Measurements from ENCODE around the gene CEP112.
"Not testable (repeated sequence)": the region's sequence is repeated elsewhere in the genome, so short reads cannot be mapped to it uniquely, and the experiment has no call there.

CEP112 gene

GRCh38 chr17:65867014-65867413 is 324.9 kb downstream of the CEP112 start:
- DNase-seq, result no peak

GRCh38 chr17:65865715-65866425 is 326.1 kb downstream of the CEP112 start:
- no peak for DNase-seq

DNA sequence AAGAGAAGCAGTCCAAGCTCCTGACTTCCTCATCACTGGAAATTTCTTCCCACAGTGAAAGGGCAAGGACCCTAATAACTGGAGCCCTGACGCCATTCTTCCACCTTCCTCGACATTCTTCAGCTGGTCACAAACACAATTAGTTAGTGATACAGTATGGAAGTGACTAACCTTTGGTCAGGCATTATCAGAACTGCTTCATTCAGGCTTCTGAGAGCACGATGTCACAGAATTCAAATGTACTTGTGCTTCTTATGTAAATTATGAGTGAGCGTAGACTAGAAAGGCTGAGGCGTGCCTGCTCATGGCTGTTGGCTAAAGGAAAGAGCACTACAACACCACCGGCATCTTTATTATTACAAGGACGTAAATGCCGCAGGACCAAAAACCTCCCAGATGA is 327.5 kb downstream of the CEP112 start:
- no peak for DNase-seq

DNA sequence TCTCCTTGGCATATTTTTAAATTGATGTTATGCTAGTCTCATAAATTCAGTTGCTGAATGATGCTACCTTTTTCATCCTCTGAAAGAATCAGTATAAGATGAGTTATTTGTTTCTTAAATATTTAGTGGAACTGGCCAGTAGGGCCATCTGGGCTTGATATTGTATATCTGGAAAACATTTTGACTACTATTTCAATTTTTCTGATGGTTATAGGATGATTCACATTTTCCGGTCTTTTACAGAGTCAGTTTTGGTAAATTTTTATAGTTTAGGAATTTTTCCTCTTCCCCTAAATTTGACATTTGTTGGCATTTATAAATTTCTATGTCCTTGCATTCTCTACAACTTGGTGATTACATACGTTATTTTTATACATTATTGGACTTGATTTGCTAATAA is 334.2 kb downstream of the CEP112 start:
- no peak for DNase-seq

DNA sequence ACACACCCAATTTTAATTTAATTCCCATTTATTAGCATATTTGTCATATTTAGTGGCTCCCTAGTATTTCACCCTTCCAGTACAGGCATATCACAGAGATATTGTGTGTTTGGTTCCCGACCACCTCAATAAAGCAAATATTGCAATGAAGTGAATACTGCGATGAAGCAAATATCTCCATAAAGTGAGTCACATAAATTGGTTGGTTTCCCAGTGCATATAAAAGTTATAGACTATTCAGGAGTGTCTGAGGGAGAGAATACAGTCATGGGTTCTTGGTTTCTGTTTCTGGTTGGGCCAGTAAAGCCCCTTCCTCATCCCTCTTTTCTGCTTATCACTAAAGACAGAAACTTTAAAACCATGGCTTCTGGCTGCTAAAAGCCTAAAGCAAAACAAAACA is 335.1 kb downstream of the CEP112 start:
- DNase-seq, result no peak

GRCh38 chr17:65855675-65856074 is 336.3 kb downstream of the CEP112 start:
- no peak for DNase-seq

- no peak for DNase-seq
These were observed 336.7 kb downstream of the CEP112 start for GRCh38 chr17:65855245-65855644.

GRCh38 chr17:65853816-65854215 is 338.1 kb downstream of the CEP112 start:
- DNase-seq, result no peak

DNA sequence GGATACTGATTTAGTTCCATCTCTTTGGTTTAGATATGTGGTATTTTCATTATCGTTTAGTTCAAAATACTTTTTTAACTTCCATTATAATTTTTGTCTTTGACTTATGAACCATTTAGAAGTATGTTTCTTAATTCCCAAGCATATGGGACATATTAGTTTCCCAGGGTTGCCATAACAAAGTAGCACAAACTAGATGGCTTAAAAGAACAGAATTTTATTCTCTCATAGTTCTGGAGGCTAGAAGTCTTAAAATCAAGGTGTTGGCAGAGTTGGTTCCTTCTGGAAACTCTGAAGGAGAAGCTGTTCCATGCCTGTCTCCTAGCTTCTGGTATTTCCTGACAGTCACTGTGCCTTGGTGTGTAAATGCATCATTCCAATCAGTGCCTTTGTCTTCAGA is 339.0 kb downstream of the CEP112 start:
- DNase-seq, result no peak

GRCh38 chr17:65851965-65852736 is 339.8 kb downstream of the CEP112 start:
- DNase-seq, result no peak

GRCh38 chr17:65850486-65850885 is 341.4 kb downstream of the CEP112 start:
- peak; percentile 16 to 36 for DNase-seq

DNA sequence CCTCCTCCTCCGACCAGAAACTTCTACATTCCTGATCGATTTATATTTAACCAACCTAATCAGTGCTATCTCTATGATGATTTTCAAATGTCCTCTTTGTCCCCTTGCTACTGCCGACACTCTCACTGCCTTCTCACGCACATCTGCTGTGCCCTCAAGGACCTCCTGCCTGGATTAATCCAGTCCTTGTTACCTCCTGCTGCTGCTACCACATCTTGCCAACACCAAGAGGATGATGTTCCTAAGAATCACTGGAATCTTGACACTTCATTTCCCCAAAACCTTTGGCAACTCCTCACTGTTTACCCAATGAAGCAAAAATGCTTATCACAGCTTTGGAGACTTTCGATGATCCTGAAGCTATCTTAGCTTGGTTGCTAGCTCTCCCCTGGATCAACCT is 343.2 kb downstream of the CEP112 start:
- DNase-seq, result no peak

GRCh38 chr17:65841089-65841488 is 350.8 kb downstream of the CEP112 start:
- DNase-seq, result no peak

DNA sequence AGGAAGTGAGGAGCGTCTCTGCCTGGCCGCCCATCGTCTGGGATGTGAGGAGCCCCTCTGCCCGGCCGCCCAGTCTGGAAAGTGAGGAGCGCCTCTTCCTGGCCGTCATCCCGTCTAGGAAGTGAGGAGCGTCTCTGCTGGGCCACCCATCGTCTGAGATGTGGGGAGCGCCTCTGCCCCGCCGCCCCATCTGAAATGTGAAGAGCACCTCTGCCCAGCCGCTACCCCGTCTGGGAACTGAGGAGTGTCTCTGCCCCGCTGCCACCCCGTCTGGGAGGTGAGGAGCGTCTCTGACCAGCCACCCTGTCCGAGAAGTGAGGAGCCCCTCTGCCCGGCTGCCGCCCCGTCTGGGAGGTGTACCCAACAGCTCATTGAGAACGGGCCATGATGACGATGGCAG is 354.7 kb downstream of the CEP112 start:
- not testable (repeated sequence) for DNase-seq

GRCh38 chr17:65833214-65833613 is 358.7 kb downstream of the CEP112 start:
- no peak for DNase-seq

DNA sequence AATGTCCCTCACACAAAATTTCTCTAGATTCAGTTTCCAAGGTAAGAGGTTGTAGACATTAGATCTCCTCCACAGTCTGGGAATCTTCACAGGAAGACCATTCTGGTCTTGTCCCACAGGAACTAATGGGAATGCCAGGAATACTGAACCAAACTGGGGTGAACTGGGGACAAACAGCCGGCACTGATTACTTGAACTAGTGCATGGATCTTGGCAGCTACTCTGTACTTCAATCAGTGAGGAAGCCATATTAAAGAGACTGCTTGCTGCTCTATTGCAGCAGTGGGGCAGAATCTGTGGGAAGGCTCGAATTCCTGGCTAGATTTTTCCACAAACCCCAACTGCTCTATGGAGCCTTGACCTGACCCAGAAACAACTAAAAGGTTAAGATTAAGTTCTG is 361.6 kb downstream of the CEP112 start:
- no peak for DNase-seq

DNA sequence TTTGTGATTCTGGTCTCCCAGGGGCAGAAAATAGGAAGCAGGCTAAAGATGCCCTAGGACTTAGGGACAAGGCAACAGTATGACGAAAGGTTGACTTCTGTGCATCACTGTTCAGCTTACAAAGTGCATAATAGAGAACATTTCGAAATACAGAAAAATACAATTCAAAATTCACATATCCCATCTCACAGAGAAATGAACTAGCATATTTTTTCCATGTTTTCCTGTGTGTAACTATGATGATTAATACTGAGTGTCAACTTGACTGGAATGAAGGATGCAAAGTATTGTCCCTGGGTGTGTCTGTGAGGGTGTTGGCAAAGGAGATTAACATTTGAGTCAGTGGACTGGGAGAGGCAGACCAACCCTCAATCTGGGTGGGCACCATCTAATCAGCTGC is 365.4 kb downstream of the CEP112 start:
- not testable (repeated sequence) for DNase-seq

DNA sequence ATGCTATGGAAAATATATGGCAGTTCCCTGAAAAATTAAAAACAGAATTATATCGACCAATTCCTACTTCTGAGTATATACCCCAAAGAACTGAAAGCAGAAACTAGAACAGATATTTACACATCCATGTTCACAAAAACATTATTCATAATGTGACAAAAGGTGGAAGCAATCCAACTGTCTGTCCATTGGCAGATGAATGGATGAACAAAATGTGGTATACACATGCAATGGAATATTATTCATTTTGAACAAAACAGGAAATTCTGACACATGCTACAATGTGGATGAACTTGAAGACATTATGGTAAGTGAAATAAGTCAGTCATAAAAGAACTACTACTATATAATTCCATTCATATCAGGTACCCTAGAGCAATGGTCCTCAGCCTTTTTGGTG is 367.0 kb downstream of the CEP112 start:
- DNase-seq, result no peak

DNA sequence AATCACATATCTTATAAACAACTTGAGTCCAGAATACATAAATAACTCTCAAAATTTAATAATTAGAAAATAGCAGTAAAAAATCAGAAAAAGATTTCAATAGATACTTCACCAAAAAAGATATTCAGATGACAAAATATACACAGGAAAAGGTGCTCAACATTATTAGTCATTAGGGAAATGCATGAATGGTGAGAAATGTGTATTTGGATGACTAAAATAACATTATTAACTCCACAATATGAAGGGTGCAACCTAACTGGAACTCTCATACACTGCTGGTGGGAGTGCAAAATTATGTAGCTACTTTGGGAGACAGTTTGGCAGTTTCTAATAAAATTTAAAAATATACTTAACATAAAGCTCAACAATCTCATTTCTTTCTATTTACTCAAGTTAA is 368.2 kb downstream of the CEP112 start:
- no peak for DNase-seq

DNA sequence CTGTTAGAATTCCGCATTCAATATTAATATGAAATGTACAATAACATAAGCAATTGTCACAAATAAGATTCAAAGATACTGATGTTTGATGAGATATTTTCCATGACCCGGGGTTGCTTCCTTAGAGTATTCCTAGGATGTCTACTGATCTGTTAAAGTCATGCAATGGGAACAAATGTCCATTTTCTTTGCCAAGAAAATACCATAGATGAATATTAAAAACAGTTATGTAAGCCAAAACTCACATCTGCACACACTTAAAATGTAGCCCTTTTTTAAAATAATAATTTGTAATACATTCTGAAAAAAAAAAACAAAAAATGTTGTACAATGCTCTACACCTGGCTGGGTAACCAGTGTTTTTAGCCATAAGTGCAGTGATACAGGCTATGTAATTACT is 371.1 kb downstream of the CEP112 start:
- no peak for DNase-seq

DNA sequence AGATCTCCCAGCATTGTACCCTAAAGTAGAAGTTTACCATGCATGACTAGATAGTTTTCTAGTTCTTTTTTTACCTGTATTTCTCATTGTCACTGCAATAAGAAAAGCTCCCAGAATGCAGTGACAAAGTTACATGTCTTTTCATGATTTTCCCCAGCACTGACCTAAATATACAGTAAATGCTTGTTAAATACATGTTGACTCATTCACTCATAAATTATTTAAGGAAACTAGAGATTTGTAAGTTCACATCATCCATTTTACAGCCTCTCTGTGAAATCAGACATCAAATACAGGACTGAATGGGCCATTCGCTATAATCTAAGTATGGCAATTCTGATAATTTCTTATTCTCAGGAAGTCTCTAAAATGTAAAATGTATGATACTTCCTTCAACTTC is 371.6 kb downstream of the CEP112 start:
- DNase-seq, result no peak

DNA sequence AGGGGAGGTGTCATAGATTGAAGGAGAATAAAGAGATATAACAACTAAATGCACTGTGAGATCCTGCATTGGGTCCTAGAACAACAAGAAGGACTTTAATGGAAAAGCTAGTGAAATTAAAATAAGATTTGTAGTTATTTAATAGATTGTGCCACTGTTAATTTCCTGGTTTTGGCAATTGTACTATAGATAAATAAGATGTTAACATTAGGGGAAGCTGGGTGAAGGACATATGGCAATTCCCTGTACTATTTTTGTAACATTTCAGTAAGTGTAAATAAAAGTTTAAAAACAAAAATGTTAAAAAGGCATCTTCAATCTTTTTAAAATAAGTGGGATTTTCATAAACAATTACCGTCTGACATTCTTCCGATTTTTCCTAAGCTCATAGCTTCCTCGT is 372.1 kb downstream of the CEP112 start:
- no peak for DNase-seq

- DNase-seq, result no peak
These were observed 374.0 kb downstream of the CEP112 start for GRCh38 chr17:65817951-65818350.

- DNase-seq, result no peak
These were observed 377.5 kb downstream of the CEP112 start for GRCh38 chr17:65814418-65814817.

- no peak for DNase-seq
These were observed 378.6 kb downstream of the CEP112 start for GRCh38 chr17:65813306-65813705.
